ENCODE results near the gene SDK2. TPM values are rescaled to one million over a fixed set of nuclear protein-coding genes. Genes with fewer than 3 reads are reported as not detected.
A peak's percentile ranks its signal among the peaks of the same experiment; 100 is the strongest.

SDK2 gene
- total RNA-seq, 2 donors from 2014 or later, result 16.5 to 26.3 TPM

GRCh38 chr17:73304438-73304837 is 339.8 kb downstream of the SDK2 start:
- Histone ChIP-seq H3K9me3 (no peaks in the 10 kb centered on the region), H3K4me3 (peak overlapping the region; percentile 10 to 29), H3K27me3 (replicated peaks; ENCODE audit: insufficient read depth) (no peaks in the 10 kb centered on the region), H3K27ac (peak overlapping the region; percentile 99), H3K4me1 (replicated peaks) (peaks cover 45% of the 10 kb centered on the region), H3K36me3 (no peaks in the 10 kb centered on the region)
- 23% methylated on average over 8 of the region's 8 CpGs for WGBS
- intact Hi-C loops (cut with DNase I), result no loop called here
- no peak for TF ChIP-seq POLR2AphosphoS5 (IDR thresholded peaks at IDR 0.05)
- no peak for TF ChIP-seq POLR2A (IDR thresholded peaks at IDR 0.05)
- TF ChIP-seq CTCF (IDR thresholded peaks at IDR 0.05), result no peak
- no peak for DNase-seq (ENCODE audit: low spot score)

- Histone ChIP-seq H3K9me3 (no peaks in the 10 kb centered on the region), H3K4me3 (no peak overlapping the region), H3K27me3 (replicated peaks; ENCODE audit: insufficient read depth) (no peaks in the 10 kb centered on the region), H3K4me1 (replicated peaks) (peaks cover 44% of the 10 kb centered on the region), H3K36me3 (no peaks in the 10 kb centered on the region), H3K27ac (no peak overlapping the region)
- no peak for DNase-seq (ENCODE audit: low spot score)
- 40% methylated on average over 3 of the region's 3 CpGs for WGBS
- intact Hi-C loops (cut with DNase I), result no loop called here
- TF ChIP-seq CTCF (IDR thresholded peaks at IDR 0.05) (no peak), POLR2AphosphoS5 (IDR thresholded peaks at IDR 0.05) (no peak), POLR2A (IDR thresholded peaks at IDR 0.05) (no peak)
Observed at GRCh38 chr17:73302189-73302588, 342.1 kb downstream of the SDK2 start.

DNA sequence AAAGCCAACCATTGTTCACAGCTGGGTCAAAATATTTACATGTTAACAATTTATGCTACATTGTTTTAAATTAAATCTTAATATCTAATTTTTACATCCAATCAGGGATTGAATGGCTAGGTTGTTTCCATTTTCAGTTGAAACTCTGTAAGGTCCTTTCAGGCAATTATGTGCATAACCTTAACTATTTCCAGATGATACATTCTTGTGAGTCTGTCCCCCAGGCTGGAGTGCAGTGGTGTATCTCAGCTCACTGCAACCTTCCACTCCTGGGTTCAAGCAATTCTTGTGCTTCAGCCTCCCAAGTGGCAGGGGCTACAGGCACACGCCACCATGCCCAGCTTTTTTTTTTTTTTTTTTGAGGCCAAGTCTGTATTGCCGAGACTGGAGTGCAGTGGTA is 342.9 kb downstream of the SDK2 start:
- WGBS, result 84% methylated on average over 2 of the region's 2 CpGs
- DNase-seq (ENCODE audit: low spot score), result no peak
- H3K36me3 ChIP-seq, result no peaks in the 10 kb centered on the region
- no peak overlapping the region for H3K27ac ChIP-seq
- intact Hi-C loops (cut with DNase I), result no loop called here
- H3K9me3 ChIP-seq, result no peaks in the 10 kb centered on the region
- peaks cover 36% of the 10 kb centered on the region for H3K4me1 ChIP-seq (replicated peaks)
- H3K4me3 ChIP-seq, result no peak overlapping the region
- H3K27me3 ChIP-seq (replicated peaks; ENCODE audit: insufficient read depth), result no peaks in the 10 kb centered on the region
- TF ChIP-seq POLR2AphosphoS5 (IDR thresholded peaks at IDR 0.05), result no peak
- TF ChIP-seq CTCF (IDR thresholded peaks at IDR 0.05), result no peak
- TF ChIP-seq POLR2A (IDR thresholded peaks at IDR 0.05), result no peak

DNA sequence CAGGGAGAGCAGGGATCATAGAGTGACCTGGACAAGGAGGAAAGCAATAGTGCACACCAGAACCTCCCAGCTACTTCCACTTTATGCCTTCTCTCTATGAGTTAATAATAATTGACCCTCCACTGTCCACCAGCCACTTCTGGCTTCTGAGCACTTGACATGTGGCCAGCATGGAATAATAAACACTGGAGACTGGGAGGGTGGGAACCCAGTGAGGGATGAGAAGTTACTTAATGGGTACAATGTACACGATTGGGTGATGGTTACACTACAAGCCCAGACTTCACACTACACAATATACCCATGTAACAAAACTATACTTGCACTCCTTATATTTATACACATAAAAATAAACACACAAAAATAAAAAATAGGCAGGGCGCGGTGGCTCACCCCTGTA is 343.9 kb downstream of the SDK2 start:
- Histone ChIP-seq H3K27ac (peak overlapping the region in 1 of 2 donors; percentile 35), H3K4me1 (replicated peaks) (peaks cover 28% of the 10 kb centered on the region), H3K27me3 (replicated peaks; ENCODE audit: insufficient read depth) (no peaks in the 10 kb centered on the region), H3K36me3 (no peaks in the 10 kb centered on the region), H3K9me3 (no peaks in the 10 kb centered on the region), H3K4me3 (no peak overlapping the region)
- TF ChIP-seq POLR2AphosphoS5 (IDR thresholded peaks at IDR 0.05) (no peak), POLR2A (IDR thresholded peaks at IDR 0.05) (no peak), CTCF (IDR thresholded peaks at IDR 0.05) (no peak)
- 70% methylated on average over 3 of the region's 3 CpGs for WGBS
- no peak for DNase-seq (ENCODE audit: low spot score)
- intact Hi-C loops (cut with DNase I), result no loop called here

DNA sequence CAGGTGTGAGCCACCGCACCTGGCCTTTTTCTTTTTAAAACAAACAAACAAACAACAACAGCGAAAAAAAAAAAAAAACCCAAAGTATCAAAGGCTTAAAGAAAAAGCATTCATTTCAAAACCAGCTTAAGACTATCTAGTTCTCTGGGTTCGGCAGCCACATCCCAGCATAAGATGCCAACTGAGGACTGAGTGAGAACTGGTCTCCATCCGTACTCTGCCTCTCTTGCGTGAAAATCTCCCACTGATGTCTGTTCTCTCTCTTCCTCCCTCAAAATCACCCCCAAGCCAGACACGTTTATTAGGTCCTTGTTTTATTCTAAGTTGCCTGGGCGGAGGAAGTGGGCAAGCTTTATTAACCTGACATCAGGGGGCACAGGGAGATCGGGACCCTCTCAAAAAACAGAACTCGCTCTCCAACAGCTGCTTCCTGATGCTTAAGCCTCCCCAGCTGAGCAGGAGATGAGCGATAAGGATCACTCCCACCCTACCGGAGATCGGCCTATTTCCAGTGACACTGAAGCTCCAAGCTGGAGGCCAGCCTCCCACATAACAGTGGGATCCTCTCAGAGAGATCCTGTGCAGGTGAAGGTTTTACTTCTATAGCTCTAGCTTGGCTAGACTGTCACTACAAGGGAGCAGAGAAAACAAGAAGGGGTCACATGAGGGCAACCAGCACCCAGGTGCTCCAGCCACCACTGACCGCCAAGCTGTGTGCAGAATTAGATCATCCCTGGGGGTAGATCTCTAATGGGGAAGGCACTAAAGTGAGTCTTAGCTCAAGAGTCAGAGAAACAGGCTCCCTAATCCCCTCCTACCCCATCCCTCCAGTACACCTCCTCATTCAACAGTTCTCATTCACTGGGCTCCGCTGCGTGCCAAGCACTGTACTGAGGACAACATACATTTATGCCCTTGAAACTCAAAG is 346.0 kb downstream of the SDK2 start:
- Histone ChIP-seq H3K27ac (peak overlapping the region; percentile 10 to 43), H3K4me1 (replicated peaks) (peaks cover 20% of the 10 kb centered on the region), H3K27me3 (replicated peaks; ENCODE audit: insufficient read depth) (no peaks in the 10 kb centered on the region), H3K36me3 (no peaks in the 10 kb centered on the region), H3K4me3 (no peak overlapping the region), H3K9me3 (no peaks in the 10 kb centered on the region)
- intact Hi-C loops (cut with DNase I), result no loop called here
- WGBS, result 39% methylated on average over 15 of the region's 15 CpGs
- TF ChIP-seq POLR2A (IDR thresholded peaks at IDR 0.05), result no peak
- no peak for TF ChIP-seq POLR2AphosphoS5 (IDR thresholded peaks at IDR 0.05)
- TF ChIP-seq CTCF (IDR thresholded peaks at IDR 0.05), result no peak
- no peak for DNase-seq (ENCODE audit: low spot score)

Measured in prostate gland (tissue), 2 donors.